Activated CD4-positive, alpha-beta T cell treated with anti-CD3 and anti-CD28 coated beads, Interleukin-2, amount 10 ng/mL, durations not matched to agents 24 days and 14 days (primary cell): ENCODE results near the gene NOXO1. TPM values are rescaled to one million over a fixed set of nuclear protein-coding genes. Genes with fewer than 3 reads are reported as not detected.
"Not testable (repeated sequence)": the region's sequence is repeated elsewhere in the genome, so short reads cannot be mapped to it uniquely, and the experiment has no call there.

Source experiments
- DNase-seq: peaks from one replicate; pipeline ENCODE4 v3.0.0; 2022
- H3K27ac Mint-ChIP-seq: one replicate; pipeline ENCODE4 v1.8.0; 2022; ENCODE audit warnings: mild to moderate bottlenecking, mixed read lengths
- H3K27me3 Mint-ChIP-seq: one replicate; pipeline ENCODE4 v1.8.0; 2022; ENCODE audit warnings: mixed read lengths
- H3K36me3 Mint-ChIP-seq: one replicate; pipeline ENCODE4 v1.8.0; 2022; ENCODE audit warnings: low read depth, mild to moderate bottlenecking, mixed read lengths
- H3K4me1 Mint-ChIP-seq: one replicate; pipeline ENCODE4 v1.8.0; 2021; ENCODE audit warnings: mixed read lengths
- H3K4me3 Mint-ChIP-seq: one replicate; pipeline ENCODE4 v1.8.0; 2022; ENCODE audit warnings: mild to moderate bottlenecking, moderate library complexity, mixed read lengths
- H3K9me3 Mint-ChIP-seq: one replicate; pipeline ENCODE4 v1.8.0; 2021; ENCODE audit warnings: mixed read lengths
- intact Hi-C: fragments of 100-400 bp; cut with micrococcal nuclease; formaldehyde crosslinking; loops from one replicate; pipeline ENCODE4 v1.15.1; 2023
- total RNA-seq: library from RNA; stranded (reverse); gene quantifications from 2 replicates; pipeline ENCODE4 v1.2.3, GENCODE V29; 2022

The NOXO1 gene
- total RNA-seq, 1 donor from 2014 or later: 0.56 TPM

DNA sequence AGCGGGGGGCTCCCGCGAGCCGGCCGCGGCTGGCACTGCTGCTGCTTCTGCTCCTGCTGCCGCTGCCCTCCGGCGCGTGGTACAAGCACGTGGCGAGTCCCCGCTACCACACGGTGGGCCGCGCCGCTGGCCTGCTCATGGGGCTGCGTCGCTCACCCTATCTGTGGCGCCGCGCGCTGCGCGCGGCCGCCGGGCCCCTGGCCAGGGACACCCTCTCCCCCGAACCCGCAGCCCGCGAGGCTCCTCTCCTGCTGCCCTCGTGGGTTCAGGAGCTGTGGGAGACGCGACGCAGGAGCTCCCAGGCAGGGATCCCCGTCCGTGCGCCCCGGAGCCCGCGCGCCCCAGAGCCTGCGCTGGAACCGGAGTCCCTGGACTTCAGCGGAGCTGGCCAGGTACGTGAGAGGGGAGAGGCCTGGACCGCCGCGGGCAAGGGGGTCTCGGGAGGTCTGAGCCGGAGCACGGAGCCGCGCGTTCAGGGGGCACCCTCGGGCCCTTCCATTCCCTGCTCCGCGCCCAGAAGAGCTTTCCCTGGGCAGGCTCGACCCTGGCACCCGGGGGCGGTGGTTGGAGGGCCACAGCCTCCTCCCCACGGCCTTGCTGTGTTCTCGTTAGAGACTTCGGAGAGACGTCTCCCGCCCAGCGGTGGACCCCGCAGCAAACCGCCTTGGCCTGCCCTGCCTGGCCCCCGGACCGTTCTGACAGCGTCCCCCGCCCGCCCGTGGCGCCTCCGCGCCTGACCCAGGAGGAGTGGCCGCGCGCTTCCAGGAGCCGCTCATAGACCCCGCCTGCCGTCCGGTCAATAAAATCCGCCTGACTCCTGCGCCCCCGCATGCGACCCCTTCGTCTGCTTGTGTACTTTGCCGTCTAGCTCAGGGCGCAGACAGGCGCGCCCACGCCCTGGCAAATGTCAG lies 38.9 kb upstream of the NOXO1 start:
- no peak for DNase-seq
- Mint-ChIP-seq H3K36me3 (no peaks in the 10 kb centered on the region), H3K9me3 (no peaks in the 10 kb centered on the region), H3K27me3 (peaks cover 33% of the 10 kb centered on the region), H3K27ac (no peak overlapping the region), H3K4me3 (peak overlapping the region; percentile 62), H3K4me1 (peaks cover 12% of the 10 kb centered on the region)
- intact Hi-C loops: no loop called here

DNA sequence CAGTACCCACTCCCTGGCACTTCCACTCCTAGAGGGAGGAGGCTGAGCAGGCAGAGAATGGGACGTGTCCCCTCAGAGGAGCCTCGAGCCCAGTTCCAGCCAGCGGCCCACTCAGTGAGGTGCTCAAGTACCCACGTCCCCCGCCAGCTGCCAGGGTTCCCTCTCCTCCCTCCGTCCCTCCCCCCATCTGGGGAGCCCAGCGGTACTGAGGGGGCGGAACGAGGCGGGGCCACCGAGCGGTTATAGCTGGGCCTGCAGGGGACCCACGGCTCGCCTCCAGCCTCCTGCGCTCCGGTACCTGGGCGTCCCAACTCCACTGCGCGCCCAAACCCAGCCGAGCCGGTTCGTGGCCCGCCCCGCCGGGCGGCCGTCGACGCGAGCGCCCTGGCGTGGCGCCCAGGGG lies 38.2 kb upstream of the NOXO1 start, which contains the start of gene NPW:
NPW (plus strand) TSS at position 268 of the 403 bp plus-strand sequence.
- peak; percentile 74 for DNase-seq

DNA sequence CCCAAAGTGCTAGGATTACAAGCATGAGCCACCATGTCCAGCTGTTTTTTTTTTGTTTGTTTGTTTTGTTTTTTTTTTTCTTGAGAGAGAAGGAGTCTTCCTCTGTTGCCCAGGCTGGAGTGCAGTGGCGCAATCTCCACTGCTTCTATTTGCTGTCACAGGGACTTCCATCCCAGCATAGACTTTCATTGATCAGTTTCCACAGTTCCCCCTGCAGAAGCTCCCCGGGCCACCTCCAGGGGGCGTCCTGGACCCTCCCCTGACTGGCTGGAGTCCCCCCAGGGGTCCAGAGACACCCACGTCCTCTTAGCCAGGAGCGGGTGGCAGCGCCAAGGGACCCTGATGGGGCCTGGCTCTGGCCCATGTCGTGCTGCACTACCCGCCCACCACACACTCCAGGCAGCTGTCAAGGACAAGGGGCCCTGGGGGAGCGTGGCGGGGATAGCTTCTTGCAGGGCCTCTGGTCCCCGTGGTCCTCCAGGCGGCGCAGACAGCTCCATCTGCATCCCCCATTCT lies 35.2 kb upstream of the NOXO1 start:
- Mint-ChIP-seq H3K9me3 (no peaks in the 10 kb centered on the region), H3K4me3 (no peak overlapping the region), H3K27ac (no peak overlapping the region), H3K4me1 (peaks cover 3% of the 10 kb centered on the region), H3K36me3 (no peaks in the 10 kb centered on the region), H3K27me3 (peaks cover 17% of the 10 kb centered on the region)
- intact Hi-C loops: no loop called here
- peak; percentile 73 for DNase-seq

More for the DNA sequence above, 38.2 kb upstream of the NOXO1 start, which contains the start of gene NPW:
- intact Hi-C loops: no loop called here
- no peak within 1 kb of the TSS for H3K27ac Mint-ChIP-seq
- H3K4me1 Mint-ChIP-seq: peaks cover 12% of the 10 kb centered on the region
- H3K4me3 Mint-ChIP-seq: peak within 1 kb of the TSS; percentile 62
- no peaks in the 10 kb centered on the region for H3K9me3 Mint-ChIP-seq
- H3K27me3 Mint-ChIP-seq: peaks cover 31% of the 10 kb centered on the region
- H3K36me3 Mint-ChIP-seq: no peaks in the 10 kb centered on the region

DNA sequence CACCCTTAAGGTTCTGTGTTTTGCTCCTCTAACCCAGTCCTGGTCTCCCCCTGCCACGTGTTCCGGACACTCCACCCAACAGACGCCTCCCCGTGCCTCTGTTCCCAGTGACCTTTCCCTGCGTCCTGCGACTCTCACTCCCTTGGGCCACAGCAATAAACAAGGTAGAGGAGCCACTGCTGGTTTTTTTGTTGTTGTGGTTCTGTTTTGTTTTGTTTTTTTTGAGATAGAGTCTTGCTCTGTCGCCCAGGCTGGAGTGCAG lies 34.6 kb upstream of the NOXO1 start:
- Mint-ChIP-seq H3K4me1 (peaks cover 3% of the 10 kb centered on the region), H3K36me3 (no peaks in the 10 kb centered on the region), H3K9me3 (no peaks in the 10 kb centered on the region), H3K4me3 (no peak overlapping the region), H3K27ac (no peak overlapping the region), H3K27me3 (peaks cover 14% of the 10 kb centered on the region)
- intact Hi-C loops: no loop called here
- DNase-seq: no peak

DNA sequence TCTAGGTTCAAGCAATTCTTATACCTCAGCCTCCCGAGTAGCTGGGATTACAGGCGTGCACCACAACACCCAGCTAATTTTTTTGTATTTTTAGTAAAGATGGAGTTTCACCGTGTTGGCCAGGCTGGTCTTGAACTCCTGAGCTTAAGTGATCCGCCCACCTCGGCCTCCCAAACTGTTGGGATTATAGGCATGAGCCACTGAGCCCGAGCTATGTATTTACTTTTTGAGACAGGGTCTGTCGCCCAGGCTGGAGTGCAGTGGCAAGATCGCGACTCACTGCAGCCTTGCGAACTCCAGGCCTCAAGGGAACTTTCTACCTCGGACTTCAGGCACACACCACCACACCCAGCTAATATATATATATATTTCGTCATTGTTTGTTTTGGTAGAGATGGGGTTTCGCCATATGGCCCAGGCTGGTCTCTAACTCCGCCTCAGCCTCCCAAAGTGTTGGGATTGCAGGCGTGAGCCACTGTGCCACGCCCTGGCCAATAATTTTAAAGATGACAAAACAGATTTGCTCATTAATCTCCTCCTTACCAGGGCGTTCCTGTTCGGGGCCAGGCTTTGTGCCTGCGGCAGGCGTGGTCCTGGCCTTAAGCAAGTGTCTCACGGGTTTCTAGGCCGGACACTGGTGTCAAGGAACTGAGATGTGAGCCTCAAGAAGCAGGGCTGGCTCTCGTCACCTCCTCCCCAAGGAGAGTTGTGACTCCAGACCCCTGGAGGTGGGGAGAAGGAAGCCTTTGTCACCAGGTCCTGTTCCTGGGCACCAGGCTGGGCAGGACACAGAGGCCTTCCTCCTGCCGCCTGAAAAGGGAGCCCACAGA lies 34.1 kb upstream of the NOXO1 start:
- Mint-ChIP-seq H3K27me3 (peaks cover 10% of the 10 kb centered on the region), H3K4me3 (no peak overlapping the region), H3K4me1 (peaks cover under 1% of the 10 kb centered on the region), H3K27ac (no peak overlapping the region), H3K36me3 (peaks cover under 1% of the 10 kb centered on the region), H3K9me3 (no peaks in the 10 kb centered on the region)
- DNase-seq: no peak
- intact Hi-C loops: no loop called here

DNA sequence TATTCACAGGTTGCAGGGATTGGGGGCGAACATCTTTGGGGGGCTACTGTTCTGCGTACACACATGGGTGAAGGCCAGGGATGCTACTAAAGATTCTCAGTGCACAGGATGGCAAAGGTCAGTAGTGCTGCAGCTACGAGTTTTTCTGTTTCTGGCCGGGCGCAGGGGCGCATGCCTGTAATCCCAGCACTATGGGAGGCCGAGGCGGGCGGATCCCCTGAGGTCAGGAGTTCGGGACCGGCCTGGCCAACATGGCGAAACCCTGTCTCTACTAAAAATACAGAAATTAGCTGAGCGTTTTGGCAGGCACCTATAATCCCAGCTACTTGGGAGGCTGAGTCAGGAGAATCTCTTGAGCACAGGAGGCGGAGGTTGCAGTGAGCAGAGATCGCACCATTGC lies 32.3 kb upstream of the NOXO1 start:
- H3K4me1 Mint-ChIP-seq: peaks cover 6% of the 10 kb centered on the region
- H3K4me3 Mint-ChIP-seq: no peak overlapping the region
- intact Hi-C loops: no loop called here
- no peaks in the 10 kb centered on the region for H3K9me3 Mint-ChIP-seq
- H3K36me3 Mint-ChIP-seq: peaks cover 7% of the 10 kb centered on the region
- no peak overlapping the region for H3K27ac Mint-ChIP-seq
- peaks cover 3% of the 10 kb centered on the region for H3K27me3 Mint-ChIP-seq
- no peak for DNase-seq

DNA sequence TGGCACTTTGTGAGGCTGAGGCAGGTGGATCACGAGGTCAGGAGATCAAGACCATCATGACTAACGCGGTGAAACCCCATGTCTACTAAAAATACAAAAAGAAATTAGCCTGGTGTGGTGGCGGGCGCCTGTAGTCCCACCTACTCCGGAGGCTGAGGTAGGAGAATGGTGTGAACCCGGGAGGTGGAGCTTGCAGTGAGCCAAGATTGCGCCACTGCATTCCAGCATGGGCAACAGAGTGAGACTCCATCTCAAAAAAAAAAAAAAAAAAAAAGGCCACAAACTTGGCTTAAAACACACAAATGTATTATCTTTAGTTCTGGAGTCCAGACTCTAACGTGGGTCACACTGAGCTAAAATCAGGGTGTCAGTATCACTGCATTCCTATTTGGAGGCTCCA lies 30.5 kb upstream of the NOXO1 start:
- intact Hi-C loops, H3K9me3 Mint-ChIP-seq, DNase-seq, H3K4me3 Mint-ChIP-seq, H3K27me3 Mint-ChIP-seq, H3K27ac Mint-ChIP-seq: not testable (repeated sequence)
- peaks cover 20% of the 10 kb centered on the region for H3K4me1 Mint-ChIP-seq
- peaks cover 18% of the 10 kb centered on the region for H3K36me3 Mint-ChIP-seq

DNA sequence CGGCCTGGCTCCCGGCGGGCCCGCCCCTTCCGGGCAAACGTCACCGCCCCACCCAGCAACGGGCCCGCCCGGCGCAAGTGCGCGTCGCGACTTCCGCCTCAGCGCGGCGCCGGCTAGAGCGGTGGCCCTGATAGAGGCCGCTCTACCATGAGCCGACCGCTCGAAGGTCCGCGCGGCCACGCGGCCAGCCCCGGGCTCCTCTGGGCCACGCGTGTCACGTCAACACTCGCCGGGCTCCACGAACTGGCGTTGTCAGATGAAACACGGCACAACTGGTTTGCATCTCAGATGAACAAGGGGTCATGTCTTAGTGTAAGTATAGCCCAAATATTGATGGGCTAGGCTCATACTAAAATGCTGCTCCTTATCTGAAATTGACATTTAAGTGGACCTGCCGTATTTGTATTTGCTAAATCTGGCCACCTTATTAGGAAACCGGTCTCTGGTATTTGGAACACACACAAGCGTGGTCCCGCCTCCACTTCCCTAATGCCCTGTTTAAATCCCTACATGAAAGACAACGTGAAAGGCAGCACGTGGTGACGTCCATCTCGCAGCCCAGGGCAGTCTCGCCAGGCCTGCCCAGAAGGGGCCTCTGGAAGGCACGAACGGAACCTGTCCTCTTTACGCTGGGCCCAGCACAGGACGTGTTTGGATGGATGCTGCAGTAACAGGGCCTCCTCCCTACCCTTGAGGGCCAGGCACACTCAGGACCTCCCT lies 28.7 kb upstream of the NOXO1 start, which contains the start of gene ZNF598:
ZNF598 (minus strand) TSS at position 31 of the 720 bp plus-strand sequence.
- peaks cover 28% of the 10 kb centered on the region for H3K4me1 Mint-ChIP-seq
- H3K27ac Mint-ChIP-seq: peak within 1 kb of the TSS; percentile 92
- intact Hi-C loops: loop anchor here (5.0 to 10.0 kb wide), 3 partner anchors 38 to 242 kb away; partner anchors contain the start of genes BRICD5, ECI1, PGP and TBL3
- no peaks in the 10 kb centered on the region for H3K27me3 Mint-ChIP-seq
- peaks cover 26% of the 10 kb centered on the region for H3K36me3 Mint-ChIP-seq
- H3K9me3 Mint-ChIP-seq: no peaks in the 10 kb centered on the region
- H3K4me3 Mint-ChIP-seq: peak within 1 kb of the TSS; percentile 93
- peak; percentile 95 for DNase-seq

DNA sequence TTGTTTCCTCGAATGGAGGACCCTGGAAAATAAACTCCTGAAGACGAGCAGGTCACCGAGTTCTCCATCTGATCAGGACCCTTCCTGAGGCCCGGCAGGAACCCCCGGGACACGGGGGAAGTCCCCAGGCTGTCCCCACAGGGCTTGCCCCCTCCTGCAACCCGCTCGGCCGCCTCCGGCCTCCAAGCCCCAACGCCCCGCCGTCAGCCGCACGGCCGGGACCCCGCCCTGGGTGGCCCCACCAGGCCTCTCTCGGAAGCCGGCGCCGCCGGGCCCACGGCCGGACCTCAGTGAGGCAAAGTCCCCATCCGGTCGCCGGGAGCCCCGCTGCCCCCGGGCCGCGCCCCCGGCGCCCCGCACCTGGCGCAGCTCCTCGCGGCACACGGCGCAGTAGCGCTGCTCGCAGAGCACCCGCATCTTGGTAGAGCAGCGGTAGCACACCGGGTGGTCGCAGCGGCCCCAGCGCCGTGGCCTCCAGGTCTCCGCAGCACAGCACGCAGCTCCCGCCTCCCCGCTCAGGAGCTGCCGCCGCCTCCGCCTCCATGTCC lies 28.0 kb upstream of the NOXO1 start:
- peak; percentile 77 for DNase-seq
- peaks cover 31% of the 10 kb centered on the region for H3K4me1 Mint-ChIP-seq
- no peaks in the 10 kb centered on the region for H3K9me3 Mint-ChIP-seq
- H3K27ac Mint-ChIP-seq: peak overlapping the region; percentile 85
- H3K27me3 Mint-ChIP-seq: no peaks in the 10 kb centered on the region
- peaks cover 26% of the 10 kb centered on the region for H3K36me3 Mint-ChIP-seq
- H3K4me3 Mint-ChIP-seq: peak overlapping the region; percentile 87
- intact Hi-C loops: loop anchor here (5.0 to 10.0 kb wide), 3 partner anchors 37 to 243 kb away; partner anchors contain the start of genes BRICD5, ECI1, PGP and TBL3

DNA sequence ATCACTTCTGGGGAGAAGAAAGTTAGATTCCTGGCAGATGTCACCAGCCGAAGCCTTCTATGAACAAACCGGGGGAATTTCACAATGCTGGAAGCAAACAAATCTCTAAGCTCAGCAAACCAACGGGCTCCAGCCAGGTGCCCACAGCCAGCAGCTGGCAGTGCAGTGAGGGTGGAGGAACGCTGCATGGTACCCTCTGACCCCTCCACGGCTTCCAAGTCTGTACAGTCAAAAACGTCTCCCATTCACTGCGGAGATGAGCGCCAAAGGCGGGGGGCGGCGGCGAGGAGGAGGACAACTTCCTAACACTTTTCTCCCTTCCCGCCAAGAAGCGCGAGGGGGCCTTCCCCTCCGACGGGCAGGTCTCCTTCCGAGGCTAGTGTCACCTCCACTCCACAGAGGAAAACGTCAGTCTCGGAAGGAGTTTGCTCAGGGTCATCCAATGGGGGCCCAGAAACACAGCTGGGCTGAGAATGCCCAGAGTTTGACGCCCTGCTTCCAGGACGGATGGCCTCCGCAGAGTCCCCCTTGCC lies 27.4 kb upstream of the NOXO1 start:
- no peaks in the 10 kb centered on the region for H3K9me3 Mint-ChIP-seq
- peaks cover 33% of the 10 kb centered on the region for H3K4me1 Mint-ChIP-seq
- no peaks in the 10 kb centered on the region for H3K27me3 Mint-ChIP-seq
- DNase-seq: peak; percentile 82
- H3K27ac Mint-ChIP-seq: peak overlapping the region; percentile 85
- intact Hi-C loops: loop anchor here (1.0 to 10.0 kb wide), 4 partner anchors 16 to 244 kb away; partner anchors contain the start of genes BRICD5, ECI1, PGP and TBL3
- H3K36me3 Mint-ChIP-seq: peaks cover 26% of the 10 kb centered on the region
- peak overlapping the region; percentile 87 for H3K4me3 Mint-ChIP-seq

DNA sequence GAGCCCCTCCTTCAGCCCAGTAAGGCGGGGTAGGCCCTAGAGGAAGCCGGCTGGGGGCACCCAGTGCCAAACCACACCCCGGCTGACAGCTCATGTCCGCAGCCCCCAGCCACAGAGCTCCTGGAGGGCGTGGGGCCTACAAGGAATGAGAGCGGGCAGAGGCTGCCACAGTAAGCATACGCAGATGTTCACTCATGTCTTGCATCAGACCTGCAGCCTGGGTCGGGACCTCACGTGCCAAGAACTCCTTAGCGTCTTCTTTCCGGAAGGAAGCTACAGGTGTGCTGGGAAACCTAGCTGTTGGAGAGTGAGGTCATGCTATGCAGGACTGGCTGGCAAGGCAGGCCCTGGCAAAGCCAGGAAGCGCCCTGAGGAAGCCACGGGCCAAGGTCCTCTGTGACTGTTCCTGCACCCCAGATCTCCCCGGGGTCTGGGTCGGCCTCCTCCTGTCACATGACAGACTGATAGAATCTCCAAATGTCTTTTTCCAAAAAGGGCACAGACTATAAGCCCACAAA lies 26.8 kb upstream of the NOXO1 start:
- Mint-ChIP-seq H3K4me3 (peak overlapping the region; percentile 87), H3K36me3 (peaks cover 26% of the 10 kb centered on the region), H3K27ac (peak overlapping the region; percentile 85), H3K4me1 (peaks cover 33% of the 10 kb centered on the region), H3K9me3 (no peaks in the 10 kb centered on the region), H3K27me3 (no peaks in the 10 kb centered on the region)
- DNase-seq: peak; percentile 76
- intact Hi-C loops: loop anchor here (1.0 to 10.0 kb wide), 4 partner anchors 16 to 244 kb away; partner anchors contain the start of genes BRICD5, ECI1, PGP and TBL3

DNA sequence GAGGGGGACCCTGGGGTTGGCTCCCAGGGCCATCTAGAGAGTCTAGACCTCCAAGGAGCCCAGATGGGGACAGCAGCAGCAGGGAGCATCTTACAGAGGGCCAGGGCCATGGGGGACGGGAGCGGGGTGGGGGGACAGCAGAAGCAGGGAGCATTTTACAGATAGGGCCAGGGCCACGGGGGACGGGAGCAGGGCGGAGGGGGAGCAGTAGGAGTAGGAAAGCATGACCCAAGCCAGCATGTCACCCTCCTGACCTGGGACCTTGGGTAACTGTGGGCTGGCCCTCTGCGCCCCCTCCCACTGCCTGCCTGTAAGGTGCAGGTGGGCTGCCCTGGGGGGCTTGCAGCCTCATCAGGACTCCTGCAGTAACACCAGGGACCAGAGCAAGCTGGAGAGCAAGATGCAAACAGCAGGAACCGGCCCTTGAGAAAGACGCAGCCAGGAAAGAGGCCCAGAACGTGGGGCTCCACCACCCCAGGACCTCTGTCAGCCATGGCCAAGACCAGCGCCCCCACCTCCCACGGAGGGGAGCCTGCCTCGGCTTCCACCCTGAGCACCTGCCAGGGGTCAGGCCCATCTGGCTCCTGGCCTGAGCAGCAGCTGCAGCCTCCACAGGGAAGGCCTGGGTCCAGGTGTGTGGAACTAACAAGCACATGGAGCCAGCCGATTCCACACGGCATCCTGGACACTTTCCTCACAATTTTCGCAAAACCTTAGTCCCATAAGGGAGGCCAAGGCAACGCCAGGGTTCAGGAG lies 26.0 kb upstream of the NOXO1 start:
- no peak for DNase-seq
- Mint-ChIP-seq H3K27me3 (no peaks in the 10 kb centered on the region), H3K4me3 (peak overlapping the region; percentile 87), H3K36me3 (peaks cover 29% of the 10 kb centered on the region), H3K27ac (peak overlapping the region; percentile 85), H3K4me1 (peaks cover 33% of the 10 kb centered on the region), H3K9me3 (no peaks in the 10 kb centered on the region)
- intact Hi-C loops: loop anchor here (5.0 to 10.0 kb wide), 3 partner anchors 35 to 245 kb away; partner anchors contain the start of genes BRICD5, ECI1, PGP and TBL3
